ENCODE measurements around the gene PTPRO. TPM values are rescaled to one million over a fixed set of nuclear protein-coding genes. Genes with fewer than 3 reads are reported as not detected.

The PTPRO gene
- total RNA-seq, 1 donor from 2014 or later = 1.9 TPM

- DNase-seq (ENCODE audit: low spot score) = no peak
Observed at GRCh38 chr12:15350643-15351042, 28.3 kb downstream of the PTPRO start.

- DNase-seq (ENCODE audit: low spot score) = no peak
Observed at GRCh38 chr12:15355766-15356165, 33.5 kb downstream of the PTPRO start.

- DNase-seq (ENCODE audit: low spot score) = no peak
Observed at GRCh38 chr12:15356951-15357364, 34.6 kb downstream of the PTPRO start.

GRCh38 chr12:15364221-15365160, 42.2 kb downstream of the PTPRO start:
- DNase-seq (ENCODE audit: low spot score) = no peak

GRCh38 chr12:15368812-15369211, 46.5 kb downstream of the PTPRO start:
- no peak for DNase-seq (ENCODE audit: low spot score)

GRCh38 chr12:15372352-15372751, 50.0 kb downstream of the PTPRO start:
- DNase-seq (ENCODE audit: low spot score) = no peak

- no peak for DNase-seq (ENCODE audit: low spot score)
Observed at GRCh38 chr12:15387772-15388171, 65.5 kb downstream of the PTPRO start.

GRCh38 chr12:15389561-15389960, 67.3 kb downstream of the PTPRO start:
- DNase-seq (ENCODE audit: low spot score) = no peak

GRCh38 chr12:15393037-15393436, 70.7 kb downstream of the PTPRO start:
- DNase-seq (ENCODE audit: low spot score) = no peak

- DNase-seq (ENCODE audit: low spot score) = no peak
Observed at GRCh38 chr12:15393995-15394394, 71.7 kb downstream of the PTPRO start.

- no peak for DNase-seq (ENCODE audit: low spot score)
Observed at GRCh38 chr12:15404485-15404884, 82.2 kb downstream of the PTPRO start.

GRCh38 chr12:15405606-15406005, 83.3 kb downstream of the PTPRO start:
- DNase-seq (ENCODE audit: low spot score) = no peak

- no peak for DNase-seq (ENCODE audit: low spot score)
Observed at GRCh38 chr12:15407025-15407424, 84.7 kb downstream of the PTPRO start.

- DNase-seq (ENCODE audit: low spot score) = no peak
Observed at GRCh38 chr12:15411842-15412241, 89.5 kb downstream of the PTPRO start.

GRCh38 chr12:15417691-15418090, 95.4 kb downstream of the PTPRO start:
- no peak for DNase-seq (ENCODE audit: low spot score)

- DNase-seq (ENCODE audit: low spot score) = no peak
Observed at GRCh38 chr12:15423629-15424028, 101.3 kb downstream of the PTPRO start.

- DNase-seq (ENCODE audit: low spot score) = no peak
Observed at GRCh38 chr12:15427913-15428312, 105.6 kb downstream of the PTPRO start.

GRCh38 chr12:15428632-15429031, 106.3 kb downstream of the PTPRO start:
- no peak for DNase-seq (ENCODE audit: low spot score)

GRCh38 chr12:15429262-15429661, 107.0 kb downstream of the PTPRO start:
- DNase-seq (ENCODE audit: low spot score) = no peak

GRCh38 chr12:15435597-15435996, 113.3 kb downstream of the PTPRO start:
- DNase-seq (ENCODE audit: low spot score) = no peak

GRCh38 chr12:15439459-15439858, 117.2 kb downstream of the PTPRO start:
- DNase-seq (ENCODE audit: low spot score) = no peak

GRCh38 chr12:15443050-15443449, 120.7 kb downstream of the PTPRO start:
- DNase-seq (ENCODE audit: low spot score) = no peak

- no peak for DNase-seq (ENCODE audit: low spot score)
Observed at GRCh38 chr12:15443611-15444010, 121.3 kb downstream of the PTPRO start.

- DNase-seq (ENCODE audit: low spot score) = no peak
Observed at GRCh38 chr12:15444523-15444922, 122.2 kb downstream of the PTPRO start.

Data from mucosa of gallbladder (tissue), 1 donor.